Spinal cord (tissue), 10 donors: ENCODE results near the gene PRMT9. TPM values are rescaled to one million over a fixed set of nuclear protein-coding genes. Genes with fewer than 3 reads are reported as not detected.

Source experiments
- DNase-seq, 6 donors: peaks; one replicate each; pipeline versions ENCODE4 v3.0.0 to v3.0.0-alpha.2; 2013 to 2015; ENCODE audit warnings: low spot score in 6 of 6, low read depth in 4 of 6
- H3K27ac ChIP-seq: one replicate; pipeline ENCODE4 v1.5.1; 2013; ENCODE audit warnings: low read depth, low read length, control low read depth
- H3K27me3 ChIP-seq: one replicate; pipeline ENCODE4 v1.6.1; 2013; ENCODE audit warnings: low read length; ENCODE audit not compliant: control insufficient read depth, insufficient read depth
- H3K36me3 ChIP-seq: one replicate; pipeline ENCODE4 v1.6.1; 2013; ENCODE audit warnings: low read length; ENCODE audit not compliant: control insufficient read depth, insufficient read depth
- H3K4me1 ChIP-seq: one replicate; pipeline ENCODE4 v1.6.1; 2013; ENCODE audit warnings: low read length; ENCODE audit not compliant: control insufficient read depth, insufficient read depth
- H3K4me3 ChIP-seq: one replicate; pipeline ENCODE4 v1.5.1; 2013; ENCODE audit warnings: low read depth, low read length, control low read depth
- H3K9me3 ChIP-seq: one replicate; pipeline ENCODE4 v1.6.1; 2013; ENCODE audit warnings: low read length; ENCODE audit not compliant: control insufficient read depth, insufficient read depth
- WGBS: methylation state at CpG from one replicate; pipeline ENCODE4 v1.1.5; 2013; ENCODE audit warnings: missing lambda C conversion rate; ENCODE audit not compliant: insufficient coverage; 5-methylcytosine and 5-hydroxymethylcytosine counted together
- long read RNA-seq, 4 donors: transcript quantifications; one replicate each; lab custom pipeline, GENCODE V29; 2026
- polyA plus RNA-seq, 2 donors: library from polyadenylated mRNA; unstranded; fragments of 120-200 nt; gene quantifications; one replicate each; pipeline ENCODE4 v1.2.1, GENCODE V29; 2013; ENCODE audit not compliant: insufficient read length in 2 of 2
- total RNA-seq, 2 donors: library from RNA; depleted of rRNA in 1 of 2; stranded (reverse); fragments of 120-200 nt in 1 of 2; fragments of >200 nt in 1 of 2; gene quantifications; one replicate each; pipeline versions ENCODE4 v1.2.3 to v1.2.4, GENCODE V29; 2013 to 2014
- donor health status: healthy.

The PRMT9 gene
- total RNA-seq: 10 to 100 TPM; 20.7 to 27.2 TPM
- 10 to 100 TPM; 14.4 to 14.5 TPM for polyA plus RNA-seq
- long read RNA-seq, donor 1, partial matches to known transcripts: 5 of 6 reads
- long read RNA-seq, donor 1, other reads (novel, unspliced or antisense): 0 of 6 reads
- long read RNA-seq, donor 2: 0 reads
- long read RNA-seq, donor 3: 0 reads
- long read RNA-seq, donor 4, partial matches to known transcripts: 10 of 13 reads
- long read RNA-seq, donor 4, other reads (novel, unspliced or antisense): 0 of 13 reads

DNA sequence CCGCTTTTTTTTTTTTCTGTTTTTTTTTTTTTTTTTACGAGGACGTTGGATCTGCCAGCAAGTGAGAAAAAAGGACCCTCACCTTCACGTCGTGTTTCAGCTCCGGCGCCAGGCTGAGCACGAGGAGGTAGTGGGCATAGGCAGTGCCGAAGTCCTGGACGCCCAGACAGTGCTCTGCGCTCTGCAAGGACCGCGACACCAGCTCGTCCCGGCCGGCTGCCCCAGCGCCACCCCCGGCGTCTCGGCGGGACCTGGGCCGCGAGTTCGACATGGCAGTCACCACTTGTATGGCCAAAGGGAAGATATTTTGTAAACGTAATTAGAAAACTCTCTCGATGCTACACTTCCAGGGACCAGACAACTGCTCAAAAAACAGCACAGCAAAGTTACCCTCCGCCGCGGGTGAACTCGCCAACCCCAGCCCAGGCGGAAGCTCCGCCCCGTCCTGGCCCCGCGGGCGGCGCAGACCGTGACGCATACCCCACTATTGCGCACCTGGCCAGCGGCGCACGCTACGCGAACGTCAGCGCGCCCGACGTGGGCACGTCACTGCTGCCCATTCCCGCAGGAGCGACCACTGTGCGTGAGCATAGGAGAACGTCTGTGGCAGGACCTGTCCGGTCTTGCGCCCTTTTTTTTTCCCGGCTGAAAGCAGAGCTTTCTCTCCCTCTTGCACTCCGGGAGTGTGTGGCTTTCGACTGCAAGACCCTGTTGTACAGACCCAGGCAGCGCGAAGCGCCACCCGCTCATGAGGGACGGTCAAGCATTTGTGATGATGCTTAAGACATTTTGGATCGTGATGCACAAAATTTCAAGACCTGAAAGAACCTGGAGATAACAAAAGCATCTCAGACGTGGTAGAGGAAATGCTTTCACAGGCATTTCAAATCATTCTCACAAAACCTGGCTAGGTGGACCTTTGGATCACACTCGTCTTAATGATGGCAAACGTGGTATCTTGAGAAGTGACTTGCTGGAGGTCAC lies at the start of gene PRMT9:
Gene PRMT9 (minus strand): TSS at position 447 of the 984 bp plus-strand sequence. CDS start 176 bp downstream, at position 271.
- H3K27ac ChIP-seq: peak within 1 kb of the TSS; percentile 88
- H3K9me3 ChIP-seq: no peaks in the 10 kb centered on the region
- peaks cover 3% of the 10 kb centered on the region for H3K4me1 ChIP-seq
- H3K27me3 ChIP-seq: no peaks in the 10 kb centered on the region
- DNase-seq: peak; percentile 74 to 96 (median 82)
- WGBS: under 1% methylated on average over 65 of the region's 69 CpGs
- H3K36me3 ChIP-seq: peaks cover 6% of the 10 kb centered on the region
- H3K4me3 ChIP-seq: peak within 1 kb of the TSS; percentile 88

DNA sequence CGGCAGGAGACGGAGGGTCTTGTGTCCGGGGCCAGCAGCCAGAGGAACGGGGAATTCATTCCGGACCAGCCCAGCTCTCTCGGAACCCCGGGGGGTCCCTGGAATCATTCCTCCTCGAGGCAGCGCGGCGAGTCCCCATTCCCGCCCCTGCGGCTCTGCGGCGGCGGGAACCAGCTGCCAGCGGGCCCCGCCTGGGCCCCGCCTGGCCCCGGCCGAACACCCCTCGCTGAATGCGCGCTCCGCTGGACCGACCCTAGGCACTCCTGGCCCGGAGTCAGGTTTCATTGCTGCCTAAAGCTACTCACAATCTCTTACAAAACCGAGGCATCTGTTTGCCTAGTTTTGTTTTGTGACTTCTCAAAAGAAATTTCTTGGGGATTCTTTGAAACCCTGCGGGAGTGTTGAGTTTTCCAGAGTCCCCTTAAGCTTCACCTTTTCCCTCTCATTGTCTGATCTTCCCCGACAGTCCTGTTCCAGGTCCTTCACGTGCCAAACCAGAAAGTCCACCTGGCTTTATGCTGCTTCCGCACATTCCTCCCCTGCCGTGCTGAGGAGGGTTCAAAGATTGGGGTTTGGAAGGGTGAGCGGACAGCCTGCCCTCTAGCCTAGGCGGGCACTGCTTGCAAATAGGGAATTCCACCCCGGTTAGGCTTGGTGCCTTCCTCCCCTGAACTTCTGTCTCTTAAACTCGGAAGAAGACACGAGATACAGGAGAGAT lies 48.7 kb upstream of the PRMT9 start:
- peaks cover 30% of the 10 kb centered on the region for H3K27me3 ChIP-seq
- H3K27ac ChIP-seq: peak overlapping the region; percentile 86
- peak overlapping the region; percentile 84 for H3K4me3 ChIP-seq
- no peaks in the 10 kb centered on the region for H3K36me3 ChIP-seq
- 0% methylated on average over 30 of the region's 38 CpGs for WGBS
- H3K4me1 ChIP-seq: peaks cover 22% of the 10 kb centered on the region
- DNase-seq: peak in 1 of 6 donors; percentile 65
- no peaks in the 10 kb centered on the region for H3K9me3 ChIP-seq

DNA sequence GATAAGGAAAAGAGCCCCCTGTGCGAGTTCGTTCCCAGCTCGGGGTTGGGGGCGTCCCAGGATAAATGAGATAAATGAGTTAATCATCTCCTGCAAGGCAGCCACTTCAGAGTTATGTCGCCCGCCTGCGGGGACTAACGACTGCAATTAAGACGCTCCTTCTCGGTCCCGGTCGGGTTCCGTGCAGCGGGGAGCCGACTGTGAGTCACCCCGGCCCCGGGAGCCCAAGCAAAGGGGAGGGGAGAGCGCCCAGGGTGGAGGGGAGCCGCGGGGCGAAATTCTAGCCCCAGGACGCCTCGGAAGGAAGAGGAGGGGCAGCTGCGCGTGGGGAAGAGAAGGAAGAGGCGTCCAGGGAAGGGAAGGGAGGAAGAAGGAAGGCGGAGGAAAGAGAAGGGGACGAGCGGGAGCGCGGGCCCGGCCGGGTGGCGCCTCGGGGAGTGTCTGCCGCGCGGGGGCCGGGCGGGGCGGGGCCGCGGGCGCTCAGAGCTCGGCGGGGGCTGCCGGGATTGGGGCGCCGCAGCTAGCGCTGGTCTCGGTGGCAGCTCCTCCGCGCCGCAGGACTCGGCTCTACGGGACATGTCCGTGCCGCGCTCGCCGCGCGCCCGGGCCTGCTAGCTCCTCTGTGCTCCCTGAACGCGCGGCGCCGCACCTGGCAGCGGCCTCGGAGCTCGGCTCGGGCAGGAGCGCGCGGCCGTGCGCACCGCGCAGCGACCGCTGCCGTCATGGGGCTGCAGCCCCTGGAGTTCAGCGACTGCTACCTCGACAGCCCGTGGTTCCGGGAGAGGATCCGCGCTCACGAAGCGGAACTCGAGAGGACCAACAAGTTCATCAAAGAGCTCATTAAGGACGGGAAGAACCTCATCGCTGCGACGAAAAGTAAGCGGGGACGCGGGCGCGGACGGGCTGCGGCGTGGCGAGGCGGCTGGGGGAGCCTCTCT lies 47.9 kb upstream of the PRMT9 start, which contains the start of gene ARHGAP10:
Gene ARHGAP10 (plus strand): TSS at position 509 of the 938 bp plus-strand sequence. CDS start 214 bp downstream, at position 723.
- Histone ChIP-seq H3K27ac (peak within 1 kb of the TSS; percentile 86), H3K4me3 (peak within 1 kb of the TSS; percentile 84), H3K36me3 (no peaks in the 10 kb centered on the region), H3K9me3 (no peaks in the 10 kb centered on the region), H3K4me1 (peaks cover 22% of the 10 kb centered on the region), H3K27me3 (peaks cover 30% of the 10 kb centered on the region)
- DNase-seq: peak in 4 of 6 donors; percentile 12 to 83 (median 68)
- WGBS: under 1% methylated on average over 104 of the region's 106 CpGs

DNA sequence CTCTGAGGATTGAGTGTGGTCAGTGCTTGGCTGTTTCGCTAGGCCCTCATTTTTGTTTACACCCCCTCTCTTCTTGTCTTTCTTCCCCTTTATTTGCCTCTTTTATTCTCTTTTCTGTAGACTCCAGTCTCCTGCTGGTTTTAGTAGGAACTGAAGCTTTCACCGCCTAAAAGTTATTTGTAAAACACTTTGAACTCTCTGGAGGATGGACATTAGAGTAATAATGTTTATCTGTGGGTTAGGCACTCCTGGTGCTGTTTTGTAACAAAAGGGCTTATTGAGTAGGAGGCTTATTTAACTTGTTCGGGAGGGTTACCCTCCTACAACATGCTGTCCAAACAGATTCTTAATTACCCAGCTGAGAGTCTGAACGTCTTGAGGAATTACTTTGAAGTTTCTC lies 46.4 kb upstream of the PRMT9 start:
- H3K4me1 ChIP-seq: peaks cover 22% of the 10 kb centered on the region
- H3K9me3 ChIP-seq: no peaks in the 10 kb centered on the region
- peaks cover 26% of the 10 kb centered on the region for H3K27me3 ChIP-seq
- H3K4me3 ChIP-seq: no peak overlapping the region
- H3K27ac ChIP-seq: no peak overlapping the region
- peak in 2 of 6 donors; percentile 20 to 29 for DNase-seq
- WGBS: no CpG with 5 or more reads among the region's 4 CpGs
- no peaks in the 10 kb centered on the region for H3K36me3 ChIP-seq

DNA sequence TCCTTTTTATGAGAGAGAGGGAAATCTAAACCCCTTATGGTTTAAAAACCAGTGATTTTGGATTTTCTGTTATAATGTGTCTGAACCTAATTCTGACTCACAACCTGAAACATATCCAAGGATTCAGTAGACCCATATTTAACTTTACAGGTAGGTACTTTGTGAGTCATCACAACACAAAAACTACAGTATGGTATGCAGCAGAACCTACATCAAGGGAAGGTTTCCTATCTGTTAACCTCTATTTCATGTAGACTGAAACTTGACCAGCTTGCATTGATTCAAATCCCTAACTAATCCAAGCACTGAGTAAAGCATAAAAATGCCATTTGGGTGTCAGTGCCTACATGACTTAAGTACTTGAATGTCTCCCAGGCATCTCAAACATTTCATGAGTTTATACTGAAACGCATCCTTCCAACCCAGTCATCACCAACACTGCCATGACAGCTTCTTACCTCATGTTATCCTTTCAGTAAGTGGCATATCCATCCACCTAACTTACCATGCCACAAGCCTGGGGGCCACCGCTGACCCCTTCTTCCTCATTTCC lies 43.6 kb upstream of the PRMT9 start:
- Histone ChIP-seq H3K4me3 (no peak overlapping the region), H3K27me3 (peaks cover 5% of the 10 kb centered on the region), H3K27ac (no peak overlapping the region), H3K36me3 (no peaks in the 10 kb centered on the region), H3K9me3 (no peaks in the 10 kb centered on the region), H3K4me1 (peaks cover 8% of the 10 kb centered on the region)
- WGBS: 97% methylated on average over 2 of the region's 2 CpGs
- no peak for DNase-seq

DNA sequence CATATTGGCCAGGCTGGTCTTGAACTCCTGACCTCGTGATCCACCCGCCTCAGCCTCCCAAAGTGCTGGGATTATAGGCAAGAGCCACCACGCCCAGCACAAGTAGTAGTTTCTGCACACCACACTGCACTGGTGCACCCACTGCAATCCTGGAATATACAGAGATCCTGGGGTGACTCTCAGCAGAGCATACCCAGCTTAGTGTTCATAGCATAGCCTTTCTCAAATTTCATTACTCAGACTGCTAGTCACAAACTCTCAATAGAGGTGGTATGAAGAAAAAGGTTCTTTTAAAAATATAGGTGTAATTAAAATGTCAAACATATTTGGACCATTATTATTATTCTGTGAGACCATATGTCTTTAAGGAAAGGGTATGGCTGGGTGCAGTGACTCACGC lies 41.7 kb upstream of the PRMT9 start:
- no peaks in the 10 kb centered on the region for H3K27me3 ChIP-seq
- H3K36me3 ChIP-seq: no peaks in the 10 kb centered on the region
- no peak overlapping the region for H3K4me3 ChIP-seq
- no peaks in the 10 kb centered on the region for H3K9me3 ChIP-seq
- no peak overlapping the region for H3K27ac ChIP-seq
- WGBS: 100% methylated on average over 2 of the region's 4 CpGs
- DNase-seq: no peak
- H3K4me1 ChIP-seq: no peaks in the 10 kb centered on the region

DNA sequence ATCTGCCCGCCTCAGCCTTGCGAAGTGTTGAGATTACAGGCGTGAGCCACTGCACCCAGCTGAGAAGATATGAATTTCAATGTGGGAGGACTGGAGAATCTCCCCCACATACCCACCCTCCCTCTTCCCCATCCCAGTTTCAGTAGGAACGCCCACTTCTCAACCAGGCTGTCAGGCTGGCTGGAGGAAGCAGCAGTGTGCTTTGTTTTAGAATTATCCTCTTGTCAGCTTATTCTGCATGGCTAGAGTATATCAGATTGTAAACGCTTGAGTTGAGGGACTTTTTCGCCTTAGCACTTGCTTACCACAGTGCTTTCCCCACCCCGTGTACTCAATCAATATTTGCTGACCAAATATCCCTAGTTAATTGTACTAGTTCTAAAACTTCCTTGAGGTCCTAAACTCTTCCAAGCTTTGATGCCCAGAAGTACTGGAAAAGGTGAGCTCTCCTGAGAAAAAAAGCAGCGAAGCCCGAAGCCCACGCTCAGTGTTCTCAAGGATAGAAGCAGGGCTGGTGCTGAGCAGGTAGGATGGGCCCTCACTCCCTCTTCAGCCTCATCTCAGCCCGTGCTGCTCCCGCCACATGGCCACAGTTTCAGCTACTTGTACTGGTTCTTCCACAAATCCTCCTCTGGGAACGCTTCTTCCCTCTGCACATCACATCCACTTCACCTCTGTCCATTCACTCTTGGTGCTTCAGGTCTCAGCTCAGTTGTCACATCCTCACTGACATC lies 40.7 kb upstream of the PRMT9 start:
- WGBS: 86% methylated on average over 6 of the region's 13 CpGs
- no peak for DNase-seq
- Histone ChIP-seq H3K4me1 (no peaks in the 10 kb centered on the region), H3K27ac (no peak overlapping the region), H3K27me3 (no peaks in the 10 kb centered on the region), H3K4me3 (no peak overlapping the region), H3K9me3 (no peaks in the 10 kb centered on the region), H3K36me3 (no peaks in the 10 kb centered on the region)

DNA sequence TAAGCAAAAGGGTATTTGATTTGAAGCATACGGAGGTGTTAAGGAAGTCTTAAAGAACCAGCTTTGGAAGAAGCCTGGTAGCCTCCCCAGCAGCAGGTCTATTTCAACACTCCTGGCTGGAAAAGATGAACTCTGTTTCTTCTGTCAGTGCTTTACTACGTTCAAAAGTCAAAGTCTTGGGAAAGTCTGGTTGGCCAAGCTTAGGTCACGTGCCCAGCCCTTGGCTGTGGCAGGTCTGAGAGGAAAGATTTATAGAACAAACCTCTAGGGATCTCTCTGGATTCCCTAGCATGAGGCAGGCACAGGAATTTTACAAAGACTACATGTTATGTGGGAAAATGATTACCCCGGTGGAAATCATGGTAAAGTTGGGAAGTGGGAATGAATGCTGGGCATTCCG lies 39.4 kb upstream of the PRMT9 start:
- DNase-seq: no peak
- Histone ChIP-seq H3K36me3 (no peaks in the 10 kb centered on the region), H3K27ac (no peak overlapping the region), H3K27me3 (no peaks in the 10 kb centered on the region), H3K4me3 (no peak overlapping the region), H3K4me1 (no peaks in the 10 kb centered on the region), H3K9me3 (no peaks in the 10 kb centered on the region)
- WGBS: 70% methylated on average over 3 of the region's 5 CpGs
